Lower leg skin (tissue), 3 donors: Measurements from ENCODE around the gene TVP23B.
"Not testable (repeated sequence)": the region's sequence is repeated elsewhere in the genome, so short reads cannot be mapped to it uniquely, and the experiment has no call there.

Source experiments
- CTCF ChIP-seq, 3 donors: fragments of 450-650 bp; IDR thresholded peaks; one replicate each; pipeline ENCODE4 v1.5.1; 2016; ENCODE audit warnings: antibody characterized with exemption in 3 of 3, mild to moderate bottlenecking in 3 of 3, moderate library complexity in 2 of 3
- POLR2A ChIP-seq, 2 donors: fragments of 450-650 bp; IDR thresholded peaks; one replicate each; pipeline ENCODE4 v1.6.1; 2016 to 2017; ENCODE audit warnings: antibody characterized with exemption in 2 of 2, mild to moderate bottlenecking in 1 of 2, moderate library complexity in 1 of 2

GRCh38 chr17:18786890-18787289 is 5.9 kb downstream of the TVP23B start:
- TF ChIP-seq CTCF, POLR2A (IDR thresholded peaks at IDR 0.05): not testable (repeated sequence)
